PC-9 (cell line): Measurements from ENCODE around the gene TMCO6.
"Not testable (repeated sequence)": the region's sequence is repeated elsewhere in the genome, so short reads cannot be mapped to it uniquely, and the experiment has no call there.

Experiments used
- EZH2 ChIP-seq: fragments of 200-600 bp; sonication (generic); IDR thresholded peaks from 2 replicates; pipeline ENCODE4 v1.8.0; 2017; ENCODE audit warnings: antibody characterized with exemption, low read depth
- TF ChIP-seq, protein P1 (sequence below): fragments of 200-600 bp; sonication (generic); conservative IDR thresholded peaks from 2 replicates; pipeline ENCODE4 v1.6.1; 2017; ENCODE audit warnings: mixed run types, antibody characterized with exemption, mild to moderate bottlenecking, moderate library complexity

- TF ChIP-seq, protein P1, sequence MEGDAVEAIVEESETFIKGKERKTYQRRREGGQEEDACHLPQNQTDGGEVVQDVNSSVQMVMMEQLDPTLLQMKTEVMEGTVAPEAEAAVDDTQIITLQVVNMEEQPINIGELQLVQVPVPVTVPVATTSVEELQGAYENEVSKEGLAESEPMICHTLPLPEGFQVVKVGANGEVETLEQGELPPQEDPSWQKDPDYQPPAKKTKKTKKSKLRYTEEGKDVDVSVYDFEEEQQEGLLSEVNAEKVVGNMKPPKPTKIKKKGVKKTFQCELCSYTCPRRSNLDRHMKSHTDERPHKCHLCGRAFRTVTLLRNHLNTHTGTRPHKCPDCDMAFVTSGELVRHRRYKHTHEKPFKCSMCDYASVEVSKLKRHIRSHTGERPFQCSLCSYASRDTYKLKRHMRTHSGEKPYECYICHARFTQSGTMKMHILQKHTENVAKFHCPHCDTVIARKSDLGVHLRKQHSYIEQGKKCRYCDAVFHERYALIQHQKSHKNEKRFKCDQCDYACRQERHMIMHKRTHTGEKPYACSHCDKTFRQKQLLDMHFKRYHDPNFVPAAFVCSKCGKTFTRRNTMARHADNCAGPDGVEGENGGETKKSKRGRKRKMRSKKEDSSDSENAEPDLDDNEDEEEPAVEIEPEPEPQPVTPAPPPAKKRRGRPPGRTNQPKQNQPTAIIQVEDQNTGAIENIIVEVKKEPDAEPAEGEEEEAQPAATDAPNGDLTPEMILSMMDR = not testable (repeated sequence)
- not testable (repeated sequence) for TF ChIP-seq EZH2
Observed at GRCh38 chr5:140660371-140660770, 21.1 kb downstream of the TMCO6 start.
